ENCODE measurements around the gene C9.
"Not testable (repeated sequence)": the region's sequence is repeated elsewhere in the genome, so short reads cannot be mapped to it uniquely, and the experiment has no call there.

Gene C9

GRCh38 chr5:39370555-39371366 is 6.5 kb upstream of the C9 start:
- DNase-seq = no peak

- no peak for DNase-seq
These were observed 5.0 kb upstream of the C9 start for GRCh38 chr5:39369123-39369815.

- DNase-seq = no peak
These were observed 3.8 kb upstream of the C9 start for GRCh38 chr5:39368116-39368515.

GRCh38 chr5:39367711-39368110 is 3.4 kb upstream of the C9 start:
- no peak for DNase-seq

GRCh38 chr5:39363217-39363616 is 1.1 kb downstream of the C9 start:
- DNase-seq = no peak

DNA sequence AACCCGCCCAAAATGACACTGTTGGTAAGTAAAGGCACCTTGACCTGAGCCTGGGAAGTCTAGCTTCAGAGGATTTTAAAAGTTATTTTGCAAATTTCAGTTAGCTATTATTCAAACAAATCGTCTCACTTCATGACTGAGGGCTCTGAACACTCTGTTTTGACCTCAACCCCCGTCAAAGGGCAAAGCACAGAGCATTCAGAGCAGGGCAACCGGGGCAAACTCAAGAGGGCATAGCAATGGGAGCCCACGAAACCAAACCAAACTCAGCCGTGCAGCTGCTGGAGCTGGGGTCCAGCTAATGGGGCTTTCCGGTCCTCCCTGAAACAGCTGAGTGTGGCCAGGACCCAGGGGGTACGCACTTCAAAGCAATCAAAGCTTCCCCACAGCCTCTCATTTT is 1.6 kb downstream of the C9 start:
- DNase-seq = no peak

DNA sequence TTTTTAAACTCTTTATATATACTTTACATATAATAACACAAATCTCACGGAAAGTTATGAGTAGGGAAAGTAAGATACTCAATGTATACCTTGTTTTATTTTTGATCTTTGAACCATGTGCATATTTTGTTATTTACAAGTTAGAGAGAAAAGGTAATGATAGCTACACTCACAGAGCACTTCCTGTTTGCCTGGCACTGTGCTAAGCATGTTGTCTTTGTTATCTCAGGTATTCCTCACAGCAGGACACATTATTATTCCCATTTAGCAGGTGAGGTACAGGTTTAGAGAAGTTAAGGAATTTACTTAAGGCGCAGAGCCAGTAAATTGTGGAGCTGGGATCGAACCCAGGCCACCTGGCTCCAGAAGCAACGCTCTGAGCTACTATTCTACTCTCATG is 3.0 kb downstream of the C9 start:
- DNase-seq = no peak

- no peak for DNase-seq
These were observed 3.7 kb downstream of the C9 start for GRCh38 chr5:39360471-39361111.

GRCh38 chr5:39356263-39356662 is 8.0 kb downstream of the C9 start:
- DNase-seq = no peak

GRCh38 chr5:39355324-39355723 is 9.0 kb downstream of the C9 start:
- DNase-seq = no peak

DNA sequence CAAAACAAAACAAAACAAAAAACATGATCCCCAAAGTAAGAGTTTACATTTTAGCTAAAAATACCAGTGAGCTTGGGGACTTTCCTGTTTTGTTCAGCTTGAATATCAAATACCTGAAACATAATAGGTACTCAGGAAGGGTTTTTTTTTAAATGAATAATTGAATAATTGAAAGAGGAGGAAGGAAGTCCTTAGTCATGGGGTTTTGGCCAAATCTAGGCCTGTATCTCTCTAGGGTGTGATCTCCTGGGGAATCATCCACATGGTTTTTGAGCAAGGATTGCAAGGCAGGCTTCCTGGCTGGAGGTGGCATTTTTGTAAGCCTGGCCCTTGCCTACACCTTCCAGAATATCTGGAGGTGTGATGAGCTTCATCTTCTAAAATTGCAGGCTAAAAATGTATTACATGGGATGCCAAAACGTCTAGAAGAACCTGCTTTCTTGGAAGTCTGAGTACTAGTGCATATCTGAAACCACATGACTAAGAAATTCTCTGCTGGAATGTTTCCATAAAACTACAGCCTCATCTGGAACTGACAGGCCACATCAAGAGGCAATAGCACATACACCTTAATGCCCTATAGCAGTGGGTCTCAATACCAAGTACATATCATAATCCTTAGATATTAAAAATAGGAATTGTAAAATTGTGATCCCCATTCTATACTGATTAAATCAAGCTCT is 10.4 kb downstream of the C9 start:
- DNase-seq = no peak

DNA sequence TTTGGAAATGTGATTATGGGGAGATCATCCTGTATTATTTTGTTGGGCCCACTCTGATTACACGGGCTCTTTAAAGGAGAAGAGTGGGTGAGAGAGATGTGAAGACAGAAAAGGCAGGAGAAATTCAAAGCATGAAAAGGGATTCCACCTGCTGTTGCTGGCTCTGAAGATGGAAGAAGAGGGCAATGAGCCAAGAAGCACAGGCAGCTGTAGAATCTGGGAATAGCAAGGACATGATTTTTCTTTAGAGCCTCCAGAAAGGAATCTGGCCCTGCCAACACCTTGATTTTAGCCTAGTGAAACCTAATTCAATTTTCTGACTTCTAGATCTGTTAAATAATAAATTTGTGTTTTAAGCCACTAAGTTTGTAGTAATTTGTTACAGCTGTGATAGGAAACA is 11.3 kb downstream of the C9 start:
- no peak for DNase-seq

GRCh38 chr5:39352170-39352569 is 12.1 kb downstream of the C9 start:
- DNase-seq = no peak

DNA sequence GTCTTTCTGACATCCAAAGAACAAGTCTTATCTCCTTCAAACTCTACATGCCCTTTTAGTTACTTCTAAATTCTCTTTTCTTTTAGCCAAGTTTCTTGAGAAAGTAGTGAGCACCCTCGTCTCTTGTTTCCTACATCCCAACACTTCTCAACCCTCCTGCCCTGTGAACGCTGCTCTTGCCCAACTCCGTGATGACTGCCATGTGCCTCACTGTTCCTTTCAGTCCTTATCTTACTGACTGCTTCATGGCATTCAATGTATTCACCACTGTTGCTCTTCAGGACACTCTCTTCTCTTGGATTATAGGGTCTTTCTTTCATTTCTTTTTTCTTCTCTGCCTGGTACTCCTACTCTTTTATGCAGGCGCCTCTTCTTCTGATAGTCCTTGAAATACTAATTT is 14.8 kb downstream of the C9 start:
- DNase-seq = no peak

DNA sequence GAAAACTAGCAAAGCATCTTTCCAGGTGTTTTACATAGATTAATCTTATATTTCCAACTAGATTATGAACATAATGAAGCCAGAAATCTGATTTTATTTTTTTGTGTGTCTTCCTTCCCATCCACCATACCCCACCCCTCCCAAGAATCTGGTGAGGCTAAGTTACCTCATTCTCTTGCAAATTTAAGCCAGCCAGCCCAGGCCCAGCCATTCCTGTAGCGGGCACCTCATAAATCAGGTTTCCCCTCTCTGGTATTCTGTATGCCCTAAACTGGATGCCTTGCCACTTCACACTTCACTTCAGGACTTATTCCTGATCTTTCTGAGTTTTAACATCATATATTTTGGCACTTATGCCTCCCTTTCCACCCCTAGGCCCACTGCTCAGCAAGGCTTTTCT is 21.8 kb downstream of the C9 start:
- no peak for DNase-seq

DNA sequence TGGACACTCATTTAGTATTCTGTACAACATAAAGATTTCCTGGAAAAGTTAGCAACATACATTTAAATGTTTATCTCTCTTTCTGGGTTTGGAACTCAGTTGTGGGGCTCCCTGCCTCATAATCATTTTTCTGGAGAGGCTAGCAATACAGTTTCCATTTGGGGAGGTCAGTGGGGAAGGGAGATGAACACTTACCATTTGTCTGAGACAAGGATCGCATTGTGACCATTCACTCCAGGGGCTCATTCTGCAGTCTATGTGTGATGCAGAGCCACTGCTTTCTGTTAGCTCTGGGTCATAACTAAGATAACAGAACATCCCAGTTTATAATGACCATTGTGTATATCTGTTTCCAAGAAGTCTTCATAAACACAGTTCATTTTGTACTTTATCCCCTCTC is 22.4 kb downstream of the C9 start:
- DNase-seq = no peak

GRCh38 chr5:39340506-39340905 is 23.8 kb downstream of the C9 start:
- no peak for DNase-seq

GRCh38 chr5:39337252-39337915 is 26.9 kb downstream of the C9 start:
- DNase-seq = no peak

- not testable (repeated sequence) for DNase-seq
These were observed 30.0 kb downstream of the C9 start for GRCh38 chr5:39334296-39334695.

- no peak for DNase-seq
These were observed 31.2 kb downstream of the C9 start for GRCh38 chr5:39333104-39333503.

- no peak for DNase-seq
These were observed 32.4 kb downstream of the C9 start for GRCh38 chr5:39331861-39332381.

GRCh38 chr5:39328731-39329130 is 35.6 kb downstream of the C9 start:
- DNase-seq = no peak

DNA sequence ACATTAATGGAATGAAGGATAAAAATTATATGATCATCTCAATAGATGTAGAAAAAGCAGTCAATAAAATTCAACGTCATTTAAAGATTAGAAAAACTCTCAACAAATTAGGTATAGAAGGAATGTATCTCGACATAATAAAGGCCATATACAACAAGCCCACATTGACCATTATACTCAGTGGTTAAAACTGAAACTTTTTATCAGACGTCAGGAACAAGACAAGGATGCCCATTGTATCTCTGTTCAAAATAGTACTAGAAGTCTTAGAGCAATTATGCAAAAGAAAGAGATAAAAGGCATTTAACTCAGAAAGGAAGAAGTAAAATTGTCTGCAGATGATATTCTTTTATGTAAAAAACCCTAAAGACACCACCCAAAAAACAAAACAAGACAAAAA is 40.8 kb downstream of the C9 start:
- DNase-seq = no peak
